ENCODE data around the gene NUP210. TPM values are rescaled to one million over a fixed set of nuclear protein-coding genes. Genes with fewer than 3 reads are reported as not detected.

NUP210 gene
- total and polyA plus RNA-seq, 4 donors: 9.9 to 38.6 (median 22.9) TPM

- no peaks in the 10 kb centered on the region for H3K27me3 ChIP-seq (ENCODE audit: control insufficient read depth in 4 of 4, insufficient read depth in 4 of 4, low read length in 3 of 4)
- TF ChIP-seq GABPA (IDR thresholded peaks at IDR 0.05 in 1 of 2, conservative IDR thresholded peaks at IDR 0.05 in 1 of 2): no peak
- no peak overlapping the region for H3K4me3 ChIP-seq (ENCODE audit: low read depth in 1 of 3, low read length in 3 of 3)
- H3K36me3 ChIP-seq (ENCODE audit: control insufficient read depth in 4 of 4, insufficient read depth in 3 of 4, low read depth in 1 of 4, low read length in 3 of 4): no peaks in the 10 kb centered on the region
- 95% methylated on average over 9 of the region's 9 CpGs for WGBS
- no peak for DNase-seq (ENCODE audit: low spot score)
- H3K9me3 ChIP-seq (ENCODE audit: control insufficient read depth in 4 of 4, low read length in 3 of 4): no peaks in the 10 kb centered on the region
- peaks cover 0 to 5% (median 2%) of the 10 kb centered on the region in 4 donors for H3K4me1 ChIP-seq (ENCODE audit: control insufficient read depth in 4 of 4, insufficient read depth in 4 of 4, low read length in 3 of 4)
- no peak overlapping the region for H3K9ac ChIP-seq (ENCODE audit: low read depth in 1 of 2, low read length in 2 of 2)
- H3K27ac ChIP-seq (ENCODE audit: low read depth in 1 of 2, low read length in 2 of 2): no peak overlapping the region
Measured at GRCh38 chr3:13403213-13403819, 16.8 kb downstream of the NUP210 start.

GRCh38 chr3:13401149-13401548, 19.0 kb downstream of the NUP210 start:
- H3K27me3 ChIP-seq (ENCODE audit: control insufficient read depth in 4 of 4, insufficient read depth in 4 of 4, low read length in 3 of 4): no peaks in the 10 kb centered on the region

More at GRCh38 chr3:13401149-13401548, 19.0 kb downstream of the NUP210 start:
- H3K4me1 ChIP-seq (ENCODE audit: control insufficient read depth in 4 of 4, insufficient read depth in 4 of 4, low read length in 3 of 4): peaks cover 7 to 19% (median 16%) of the 10 kb centered on the region in 4 donors
- H3K4me3 ChIP-seq (ENCODE audit: low read depth in 1 of 3, low read length in 3 of 3): no peak overlapping the region
- no peak for DNase-seq (ENCODE audit: low spot score)
- H3K9ac ChIP-seq (ENCODE audit: low read depth in 1 of 2, low read length in 2 of 2): no peak overlapping the region
- no peaks in the 10 kb centered on the region for H3K9me3 ChIP-seq (ENCODE audit: control insufficient read depth in 4 of 4, low read length in 3 of 4)
- H3K36me3 ChIP-seq (ENCODE audit: control insufficient read depth in 4 of 4, insufficient read depth in 3 of 4, low read depth in 1 of 4, low read length in 3 of 4): peaks cover 0 to 5% (median under 1%) of the 10 kb centered on the region in 4 donors
- no peak overlapping the region for H3K27ac ChIP-seq (ENCODE audit: low read depth in 1 of 2, low read length in 2 of 2)
- WGBS: 93% methylated on average over 11 of the region's 11 CpGs
- TF ChIP-seq HNF4G (IDR thresholded peaks at IDR 0.05) (no peak), REST (IDR thresholded peaks at IDR 0.05) (no peak), EGR1 (IDR thresholded peaks at IDR 0.05; ENCODE audit: low read depth in 2 of 2) (no peak), GABPA (IDR thresholded peaks at IDR 0.05 in 1 of 2, conservative IDR thresholded peaks at IDR 0.05 in 1 of 2) (no peak), TAF1 (conservative IDR thresholded peaks at IDR 0.05) (no peak), YY1 (IDR thresholded peaks at IDR 0.05) (no peak), RXRA (IDR thresholded peaks at IDR 0.05) (no peak), CTCF (IDR thresholded peaks at IDR 0.05; ENCODE audit: low read depth, low read length, missing input control) (no peak), ZBTB33 (IDR thresholded peaks at IDR 0.05) (no peak), MAX (IDR thresholded peaks at IDR 0.05) (no peak)

All from liver (tissue), 9 donors.